ENCODE results near the gene KAT8.
A peak's percentile ranks its signal among the peaks of the same experiment; 100 is the strongest.
"Not testable (repeated sequence)": the region's sequence is repeated elsewhere in the genome, so short reads cannot be mapped to it uniquely, and the experiment has no call there.

The KAT8 gene

GRCh38 chr16:31088459-31089183 is 28.8 kb upstream of the KAT8 start, which contains the start of gene PRSS53:
Gene PRSS53, minus strand, starts transcription at chr16:31088943. Its CDS starts 134 bp downstream, at chr16:31088809.
- TF ChIP-seq PAX5 (IDR thresholded peaks at IDR 0.05; ENCODE audit: insufficient read depth, low read length, severe bottlenecking), result no peak
- no peak for TF ChIP-seq TAF1 (IDR thresholded peaks at IDR 0.05; ENCODE audit: low read depth, low read length)
- no peak for TF ChIP-seq POLR2AphosphoS5 (IDR thresholded peaks at IDR 0.05; ENCODE audit: low read depth, low read length)
- no peak for TF ChIP-seq SPI1 (IDR thresholded peaks at IDR 0.05; ENCODE audit: low read depth, low read length)
- TF ChIP-seq POU2F2 (IDR thresholded peaks at IDR 0.05; ENCODE audit: low read depth, low read length), result no peak
- TF ChIP-seq POLR2A (IDR thresholded peaks at IDR 0.05; ENCODE audit: low read depth, low read length), result no peak
- no peak for FAIRE-seq
- DNase-seq (ENCODE audit: insufficient read length, low spot score), result no peak

GRCh38 chr16:31089199-31089598 is 28.3 kb upstream of the KAT8 start:
- TF ChIP-seq POU2F2 (IDR thresholded peaks at IDR 0.05; ENCODE audit: low read depth, low read length) (no peak), SPI1 (IDR thresholded peaks at IDR 0.05; ENCODE audit: low read depth, low read length) (no peak), TAF1 (IDR thresholded peaks at IDR 0.05; ENCODE audit: low read depth, low read length) (no peak)
- DNase-seq (ENCODE audit: insufficient read length, low spot score) (no peak), FAIRE-seq (no peak)

GRCh38 chr16:31090540-31090939 is 26.9 kb upstream of the KAT8 start:
- DNase-seq (ENCODE audit: insufficient read length, low spot score) (no peak), FAIRE-seq (no peak)
- no peak for TF ChIP-seq POLR2A (IDR thresholded peaks at IDR 0.05; ENCODE audit: low read depth, low read length)
- TF ChIP-seq TAF1 (IDR thresholded peaks at IDR 0.05; ENCODE audit: low read depth, low read length), result no peak
- no peak for TF ChIP-seq POU2F2 (IDR thresholded peaks at IDR 0.05; ENCODE audit: low read depth, low read length)
- no peak for TF ChIP-seq POLR2AphosphoS5 (IDR thresholded peaks at IDR 0.05; ENCODE audit: low read depth, low read length)
- TF ChIP-seq SPI1 (IDR thresholded peaks at IDR 0.05; ENCODE audit: low read depth, low read length), result no peak
- TF ChIP-seq PAX5 (IDR thresholded peaks at IDR 0.05; ENCODE audit: insufficient read depth, low read length, severe bottlenecking), result no peak

GRCh38 chr16:31092330-31092729 is 25.1 kb upstream of the KAT8 start:
- TF ChIP-seq POLR2AphosphoS5 (IDR thresholded peaks at IDR 0.05; ENCODE audit: low read depth, low read length) (no peak), POLR2A (IDR thresholded peaks at IDR 0.05; ENCODE audit: low read depth, low read length) (no peak), PAX5 (IDR thresholded peaks at IDR 0.05; ENCODE audit: insufficient read depth, low read length, severe bottlenecking) (no peak), SPI1 (IDR thresholded peaks at IDR 0.05; ENCODE audit: low read depth, low read length) (no peak), TAF1 (IDR thresholded peaks at IDR 0.05; ENCODE audit: low read depth, low read length) (no peak), POU2F2 (IDR thresholded peaks at IDR 0.05; ENCODE audit: low read depth, low read length) (no peak)
- DNase-seq (ENCODE audit: insufficient read length, low spot score) (no peak), FAIRE-seq (no peak)

- DNase-seq (ENCODE audit: insufficient read length, low spot score) (no peak), FAIRE-seq (peak; percentile 38)
- TF ChIP-seq POU2F2 (IDR thresholded peaks at IDR 0.05; ENCODE audit: low read depth, low read length) (no peak), SPI1 (IDR thresholded peaks at IDR 0.05; ENCODE audit: low read depth, low read length) (no peak), POLR2A (IDR thresholded peaks at IDR 0.05; ENCODE audit: low read depth, low read length) (no peak), TAF1 (IDR thresholded peaks at IDR 0.05; ENCODE audit: low read depth, low read length) (no peak), PAX5 (IDR thresholded peaks at IDR 0.05; ENCODE audit: insufficient read depth, low read length, severe bottlenecking) (no peak), POLR2AphosphoS5 (IDR thresholded peaks at IDR 0.05; ENCODE audit: low read depth, low read length) (no peak)
Observed at GRCh38 chr16:31093132-31093703, 24.2 kb upstream of the KAT8 start.

GRCh38 chr16:31094088-31094423 is 23.4 kb upstream of the KAT8 start:
- no peak for TF ChIP-seq POU2F2 (IDR thresholded peaks at IDR 0.05; ENCODE audit: low read depth, low read length)
- no peak for TF ChIP-seq TAF1 (IDR thresholded peaks at IDR 0.05; ENCODE audit: low read depth, low read length)
- no peak for TF ChIP-seq PAX5 (IDR thresholded peaks at IDR 0.05; ENCODE audit: insufficient read depth, low read length, severe bottlenecking)
- TF ChIP-seq SPI1 (IDR thresholded peaks at IDR 0.05; ENCODE audit: low read depth, low read length), result no peak
- no peak for TF ChIP-seq POLR2AphosphoS5 (IDR thresholded peaks at IDR 0.05; ENCODE audit: low read depth, low read length)
- no peak for TF ChIP-seq POLR2A (IDR thresholded peaks at IDR 0.05; ENCODE audit: low read depth, low read length)
- no peak for DNase-seq (ENCODE audit: insufficient read length, low spot score)
- peak; percentile 20 for FAIRE-seq

- FAIRE-seq (peak; percentile 98), DNase-seq (ENCODE audit: insufficient read length, low spot score) (peak; percentile 92)
- TF ChIP-seq POLR2AphosphoS5 (IDR thresholded peaks at IDR 0.05; ENCODE audit: low read depth, low read length) (0 out of 2 replicates have a peak, but pooled peaks have one; percentile 26), PAX5 (IDR thresholded peaks at IDR 0.05; ENCODE audit: insufficient read depth, low read length, severe bottlenecking) (peak; percentile 39), SPI1 (IDR thresholded peaks at IDR 0.05; ENCODE audit: low read depth, low read length) (no peak), POU2F2 (IDR thresholded peaks at IDR 0.05; ENCODE audit: low read depth, low read length) (no peak), TAF1 (IDR thresholded peaks at IDR 0.05; ENCODE audit: low read depth, low read length) (peak; percentile 51; the same call in 1 of the 2 replicates), POLR2A (IDR thresholded peaks at IDR 0.05; ENCODE audit: low read depth, low read length) (peak; percentile 33; the same call in 1 of the 2 replicates)
Observed at GRCh38 chr16:31094424-31095120, 22.9 kb upstream of the KAT8 start, which contains the start of gene VKORC1. Gene VKORC1, minus strand, starts transcription at chr16:31094797. Its CDS starts 68 bp downstream, at chr16:31094729.

- no peak for FAIRE-seq
- TF ChIP-seq POU2F2 (IDR thresholded peaks at IDR 0.05; ENCODE audit: low read depth, low read length), result no peak
- no peak for TF ChIP-seq PAX5 (IDR thresholded peaks at IDR 0.05; ENCODE audit: insufficient read depth, low read length, severe bottlenecking)
- no peak for TF ChIP-seq POLR2AphosphoS5 (IDR thresholded peaks at IDR 0.05; ENCODE audit: low read depth, low read length)
- TF ChIP-seq POLR2A (IDR thresholded peaks at IDR 0.05; ENCODE audit: low read depth, low read length), result no peak
- TF ChIP-seq SPI1 (IDR thresholded peaks at IDR 0.05; ENCODE audit: low read depth, low read length), result no peak
- TF ChIP-seq TAF1 (IDR thresholded peaks at IDR 0.05; ENCODE audit: low read depth, low read length), result no peak
- no peak for DNase-seq (ENCODE audit: insufficient read length, low spot score)
Observed at GRCh38 chr16:31099860-31100638, 17.4 kb upstream of the KAT8 start.

GRCh38 chr16:31100876-31101641 is 16.4 kb upstream of the KAT8 start:
- not testable (repeated sequence) for FAIRE-seq; DNase-seq (ENCODE audit: insufficient read length, low spot score)

Data from GM12891 (cell line).